Spleen (tissue), 7 donors: ENCODE results near the gene SFXN5.

Experiments
- CTCF ChIP-seq, 11 experiments: fragments of 200-600 bp in 7 of 11; fragments of 450-650 bp in 4 of 11; sonication (generic) in 4 of 11; IDR thresholded peaks in 8 of 11; conservative IDR thresholded peaks in 3 of 11; 1 replicate in 7 of 11; 2 replicates in 4 of 11; pipeline versions ENCODE4 v1.4.0 to v1.8.0; 2016 to 2021; ENCODE audit warnings: antibody characterized with exemption in 11 of 11, inconsistent platforms in 4 of 11, mild to moderate bottlenecking in 1 of 11
- POLR2A ChIP-seq, 3 donors: fragments of 450-650 bp; IDR thresholded peaks; one replicate each; pipeline ENCODE4 v1.5.1; 2017; ENCODE audit warnings: antibody characterized with exemption in 3 of 3, mild to moderate bottlenecking in 1 of 3
- POLR2AphosphoS5 ChIP-seq, 3 donors: sonication (generic); formaldehyde crosslinking; IDR thresholded peaks; one replicate each; pipeline ENCODE4 v1.5.1; 2017; ENCODE audit warnings: antibody characterized with exemption in 3 of 3
- donor health status: DM: no; HTN: no; CAD: no; lungs with moderate emphysema.
- donor health status: DM: no; HTN: no; CAD: no.
- donor health status: DM: no; HTN: no; CAD: no.

DNA sequence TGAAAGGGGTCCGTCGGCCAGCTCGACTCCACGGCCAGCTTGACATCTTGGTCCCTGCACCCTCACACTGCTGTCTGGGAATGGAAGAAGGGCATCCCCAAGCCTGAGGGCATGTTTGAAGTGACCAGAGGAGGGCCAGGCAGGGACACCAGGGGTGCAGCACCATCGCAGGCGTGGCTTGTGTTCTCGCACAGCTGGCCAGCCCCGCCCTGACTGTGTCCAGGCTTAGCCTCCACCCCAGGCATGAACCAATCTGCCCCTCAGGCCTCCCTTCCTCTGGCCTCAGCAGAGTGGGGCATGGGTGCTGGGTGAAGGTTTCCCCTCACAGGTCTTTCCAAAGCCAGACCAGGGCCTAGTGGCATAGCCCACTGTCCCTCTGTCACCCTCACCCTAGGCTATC, 129.2 kb downstream of the SFXN5 start:
- TF ChIP-seq POLR2AphosphoS5 (IDR thresholded peaks at IDR 0.05) (no peak), POLR2A (IDR thresholded peaks at IDR 0.05) (no peak), CTCF (IDR thresholded peaks at IDR 0.05 in 8 of 11, conservative IDR thresholded peaks at IDR 0.05 in 3 of 11) (no peak)
